Common myeloid progenitor, CD34-positive (primary cell): ENCODE measurements around the gene TRAPPC5.

Experiments
- CTCF ChIA-PET: fragments of 350-600 bp; sonication (Branson Sonifier 250); formaldehyde crosslinking; loops from one replicate; lab custom pipeline; 2021; ENCODE audit warnings: antibody characterized with exemption; lab: Charles Lee
- POLR2A ChIA-PET: fragments of 350-600 bp; sonication (Branson Sonifier 250); formaldehyde crosslinking; loops from one replicate; lab custom pipeline; 2021; ENCODE audit warnings: antibody characterized with exemption; lab: Charles Lee
- DNase-seq, 3 donors: peaks; one replicate each; pipeline versions ENCODE4 v3.0.0 to v3.0.0-alpha.2; 2013
- H3K27ac ChIP-seq, 2 experiments: 1 replicate in 1 of 2; 2 replicates in 1 of 2; pipeline ENCODE4 v1.7.0; 2013; ENCODE audit warnings: inconsistent platforms in 2 of 2, low read length in 2 of 2, mild to moderate bottlenecking in 2 of 2, low read depth in 1 of 2, moderate library complexity in 1 of 2; ENCODE audit not compliant: severe bottlenecking in 2 of 2, insufficient read depth in 1 of 2, poor library complexity in 1 of 2
- H3K27me3 ChIP-seq, 5 experiments: replicated peaks in 2 of 5; 1 replicate in 3 of 5; 2 replicates in 2 of 5; pipeline versions ENCODE4 v1.6.1 to v1.7.0; 2013; ENCODE audit warnings: low read length in 4 of 5, mild to moderate bottlenecking in 2 of 5, moderate library complexity in 2 of 5, inconsistent platforms in 1 of 5; ENCODE audit not compliant: insufficient read depth in 5 of 5, control insufficient read depth in 4 of 5
- H3K36me3 ChIP-seq, 4 experiments: 1 replicate in 2 of 4; 2 replicates in 2 of 4; pipeline versions ENCODE4 v1.6.1 to v1.7.0; 2013; ENCODE audit warnings: low read length in 3 of 4, control low read depth in 1 of 4, mild to moderate bottlenecking in 1 of 4; ENCODE audit not compliant: control insufficient read depth in 4 of 4, insufficient read depth in 4 of 4
- H3K4me1 ChIP-seq, 4 experiments: 1 replicate in 3 of 4; 2 replicates in 1 of 4; pipeline versions ENCODE4 v1.6.1 to v1.7.1; 2013; ENCODE audit warnings: low read length in 3 of 4, mild to moderate bottlenecking in 3 of 4, control low read depth in 1 of 4, inconsistent platforms in 1 of 4, moderate library complexity in 1 of 4; ENCODE audit not compliant: control insufficient read depth in 4 of 4, insufficient read depth in 4 of 4; ENCODE audit errors: control extremely low read depth in 1 of 4
- H3K4me3 ChIP-seq, 7 experiments: 1 replicate in 4 of 7; 2 replicates in 3 of 7; pipeline versions ENCODE4 v1.5.1 to v1.7.0; 2013; ENCODE audit warnings: mild to moderate bottlenecking in 7 of 7, low read length in 6 of 7, moderate library complexity in 6 of 7, inconsistent platforms in 2 of 7, low read depth in 2 of 7, control low read depth in 1 of 7; ENCODE audit not compliant: insufficient read depth in 4 of 7, control insufficient read depth in 1 of 7; ENCODE audit errors: extremely low read depth in 1 of 7
- H3K9me3 ChIP-seq, 5 experiments: 1 replicate in 4 of 5; 2 replicates in 1 of 5; pipeline versions ENCODE4 v1.6.1 to v1.7.1; 2013; ENCODE audit warnings: low read length in 4 of 5, mild to moderate bottlenecking in 2 of 5, inconsistent platforms in 1 of 5, low read depth in 1 of 5, moderate library complexity in 1 of 5; ENCODE audit not compliant: control insufficient read depth in 4 of 5, insufficient read depth in 2 of 5; ENCODE audit errors: control extremely low read depth in 1 of 5
- WGBS: methylation state at CpG from one replicate; pipeline ENCODE4 v1.1.5; 2013; ENCODE audit not compliant: insufficient coverage; 5-methylcytosine and 5-hydroxymethylcytosine counted together

TRAPPC5 gene

GRCh38 chr19:7699003-7699402, 18.4 kb downstream of the TRAPPC5 start:
- Histone ChIP-seq H3K9me3 (no peaks in the 10 kb centered on the region), H3K4me3 (no peak overlapping the region), H3K27me3 (peaks cover 0 to 6% (median 0%) of the 10 kb centered on the region in 5 experiments), H3K36me3 (no peaks in the 10 kb centered on the region), H3K4me1 (peaks cover 0 to 19% (median 9%) of the 10 kb centered on the region in 4 experiments), H3K27ac (no peak overlapping the region)
- 43% methylated on average over 2 of the region's 2 CpGs for WGBS
- DNase-seq: no peak
- POLR2A ChIA-PET: no interaction called here
- CTCF ChIA-PET: interaction anchor here (2.6 kb wide), 1 partner anchor 18 kb away, joined by 11 read pairs; the partner anchor contains the start of gene TRAPPC5

GRCh38 chr19:7699417-7700401, 19.1 kb downstream of the TRAPPC5 start:
- POLR2A ChIA-PET: no interaction called here
- 78% methylated on average over 11 of the region's 15 CpGs for WGBS
- H3K9me3 ChIP-seq: no peaks in the 10 kb centered on the region
- H3K27me3 ChIP-seq: peaks cover 0 to 6% (median 0%) of the 10 kb centered on the region in 5 experiments
- no peak overlapping the region for H3K4me3 ChIP-seq
- H3K27ac ChIP-seq: no peak overlapping the region
- CTCF ChIA-PET: interaction anchor here (2.6 kb wide), 1 partner anchor 19 kb away, joined by 11 read pairs; the partner anchor contains the start of gene TRAPPC5
- peak in 2 of 3 donors; percentile 76 to 89 for DNase-seq
- peaks cover 0 to 23% (median 11%) of the 10 kb centered on the region in 4 experiments for H3K4me1 ChIP-seq
- H3K36me3 ChIP-seq: no peaks in the 10 kb centered on the region

- Histone ChIP-seq H3K4me3 (no peak overlapping the region), H3K4me1 (peaks cover 0 to 36% (median 23%) of the 10 kb centered on the region in 4 experiments), H3K27me3 (peaks cover 0 to 6% (median 0%) of the 10 kb centered on the region in 5 experiments), H3K36me3 (no peaks in the 10 kb centered on the region), H3K27ac (no peak overlapping the region), H3K9me3 (no peaks in the 10 kb centered on the region)
- DNase-seq: no peak
- ChIA-PET CTCF (interaction anchor here (1.1 kb wide), 1 partner anchor 20 kb away, joined by 5 read pairs; the partner anchor contains the start of gene TRAPPC5), POLR2A (no interaction called here)
- 94% methylated on average over 9 of the region's 12 CpGs for WGBS
These were observed 20.5 kb downstream of the TRAPPC5 start for GRCh38 chr19:7701049-7701653.

- CTCF ChIA-PET: interaction anchor here (1.1 kb wide), 1 partner anchor 21 kb away, joined by 5 read pairs; the partner anchor contains the start of gene TRAPPC5
- POLR2A ChIA-PET: no interaction called here
- no peaks in the 10 kb centered on the region for H3K9me3 ChIP-seq
- 87% methylated on average over 12 of the region's 20 CpGs for WGBS
- peaks cover 2 to 43% (median 30%) of the 10 kb centered on the region in 4 experiments for H3K4me1 ChIP-seq
- DNase-seq: peak in 1 of 3 donors; percentile 44
- H3K36me3 ChIP-seq: no peaks in the 10 kb centered on the region
- peaks cover 0 to 6% (median 0%) of the 10 kb centered on the region in 5 experiments for H3K27me3 ChIP-seq
- no peak within 1 kb of the TSS for H3K4me3 ChIP-seq
- no peak within 1 kb of the TSS for H3K27ac ChIP-seq
These were observed 21.2 kb downstream of the TRAPPC5 start, which contains the start of gene FCER2 for GRCh38 chr19:7701654-7702457. Gene FCER2, minus strand, starts transcription at chr19:7702131. Its CDS starts 2,371 bp downstream, at chr19:7699760.

- DNase-seq: no peak
- no peak overlapping the region for H3K4me3 ChIP-seq
- POLR2A ChIA-PET: interaction anchor here (0.7 kb wide), 1 partner anchor 88 kb away, joined by 4 read pairs; no protein-coding TSS in a partner anchor
- 97% methylated on average over 8 of the region's 8 CpGs for WGBS
- no peaks in the 10 kb centered on the region for H3K9me3 ChIP-seq
- H3K4me1 ChIP-seq: peaks cover 2 to 53% (median 37%) of the 10 kb centered on the region in 4 experiments
- no peak overlapping the region for H3K27ac ChIP-seq
- H3K27me3 ChIP-seq: peaks cover 0 to 3% (median 0%) of the 10 kb centered on the region in 5 experiments
- CTCF ChIA-PET: no interaction called here
- no peaks in the 10 kb centered on the region for H3K36me3 ChIP-seq
These were observed 22.7 kb downstream of the TRAPPC5 start for GRCh38 chr19:7703332-7703731.

GRCh38 chr19:7704280-7705060, 23.8 kb downstream of the TRAPPC5 start:
- Histone ChIP-seq H3K9me3 (no peaks in the 10 kb centered on the region), H3K27ac (no peak overlapping the region), H3K27me3 (no peaks in the 10 kb centered on the region), H3K4me1 (peaks cover 2 to 43% (median 34%) of the 10 kb centered on the region in 4 experiments), H3K4me3 (no peak overlapping the region), H3K36me3 (no peaks in the 10 kb centered on the region)
- no peak for DNase-seq
- POLR2A ChIA-PET: interaction anchor here (1.0 kb wide), 1 partner anchor 23 kb away, joined by 3 read pairs; no protein-coding TSS in a partner anchor
- 98% methylated on average over 5 of the region's 6 CpGs for WGBS
- CTCF ChIA-PET: interaction anchor here (1.5 kb wide), 1 partner anchor 19 kb away, joined by 3 read pairs; no protein-coding TSS in a partner anchor
